ENCODE data around the gene SHLD1.

DNA sequence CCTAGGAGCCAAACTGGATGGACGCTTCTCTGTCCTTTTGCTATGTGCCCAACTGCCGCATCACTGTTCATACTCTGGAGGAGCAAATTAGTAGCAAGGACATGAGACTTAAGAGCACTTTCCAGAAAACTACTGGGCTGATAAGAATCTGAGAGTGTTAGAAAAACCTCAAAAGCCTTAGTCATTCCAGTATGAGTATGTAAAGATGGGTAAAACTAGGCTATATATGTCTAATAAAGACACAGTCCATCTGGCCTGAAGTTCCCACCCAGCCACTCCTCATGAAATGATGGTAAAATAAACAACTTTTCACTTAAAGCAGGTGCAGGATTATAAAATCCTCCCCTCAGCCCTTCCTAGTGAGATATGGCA is 30.6 kb downstream of the SHLD1 start:
- TF ChIP-seq, protein P1, sequence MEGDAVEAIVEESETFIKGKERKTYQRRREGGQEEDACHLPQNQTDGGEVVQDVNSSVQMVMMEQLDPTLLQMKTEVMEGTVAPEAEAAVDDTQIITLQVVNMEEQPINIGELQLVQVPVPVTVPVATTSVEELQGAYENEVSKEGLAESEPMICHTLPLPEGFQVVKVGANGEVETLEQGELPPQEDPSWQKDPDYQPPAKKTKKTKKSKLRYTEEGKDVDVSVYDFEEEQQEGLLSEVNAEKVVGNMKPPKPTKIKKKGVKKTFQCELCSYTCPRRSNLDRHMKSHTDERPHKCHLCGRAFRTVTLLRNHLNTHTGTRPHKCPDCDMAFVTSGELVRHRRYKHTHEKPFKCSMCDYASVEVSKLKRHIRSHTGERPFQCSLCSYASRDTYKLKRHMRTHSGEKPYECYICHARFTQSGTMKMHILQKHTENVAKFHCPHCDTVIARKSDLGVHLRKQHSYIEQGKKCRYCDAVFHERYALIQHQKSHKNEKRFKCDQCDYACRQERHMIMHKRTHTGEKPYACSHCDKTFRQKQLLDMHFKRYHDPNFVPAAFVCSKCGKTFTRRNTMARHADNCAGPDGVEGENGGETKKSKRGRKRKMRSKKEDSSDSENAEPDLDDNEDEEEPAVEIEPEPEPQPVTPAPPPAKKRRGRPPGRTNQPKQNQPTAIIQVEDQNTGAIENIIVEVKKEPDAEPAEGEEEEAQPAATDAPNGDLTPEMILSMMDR (optimal IDR thresholded peaks at IDR 0.05 in 1 of 3, IDR thresholded peaks at IDR 0.05 in 1 of 3, conservative IDR thresholded peaks at IDR 0.05 in 1 of 3; ENCODE audit: extremely low read depth in 1 of 3, insufficient read depth in 2 of 3, low read length in 3 of 3) = no peak
- no peak for TF ChIP-seq EZH2 (IDR thresholded peaks at IDR 0.05; ENCODE audit: low read length)

Data from keratinocyte (primary cell).